CD4-positive, alpha-beta T cell (primary cell): Measurements from ENCODE around the gene UQCR11. TPM values are rescaled to one million over a fixed set of nuclear protein-coding genes. Genes with fewer than 3 reads are reported as not detected.

Experiments
- ATAC-seq: fragments of 200-7000 bp; cut with Tn5 transposase; one replicate; pipeline ENCODE4 v1.10.0; 2022; ENCODE audit warnings: mild to moderate bottlenecking; ENCODE audit not compliant: poor library complexity
- CTCF ChIA-PET: fragments of 350-600 bp; sonication (Branson Sonifier 250); formaldehyde crosslinking; loops from one replicate; lab custom pipeline; 2021; ENCODE audit warnings: antibody characterized with exemption, inconsistent platforms; lab: Charles Lee
- POLR2A ChIA-PET: fragments of 350-600 bp; sonication (Branson Sonifier 250); formaldehyde crosslinking; loops from one replicate; lab custom pipeline; 2021; ENCODE audit warnings: antibody characterized with exemption, inconsistent platforms; lab: Charles Lee
- DNase-seq, 14 experiments: peaks; one replicate each; pipeline ENCODE4 v3.0.0-alpha.2; 2013 to 2020; ENCODE audit warnings: mixed read lengths in 2 of 14
- H3K27ac ChIP-seq, 2 donors: one replicate each; pipeline versions ENCODE4 v1.5.1 to v1.7.0; 2013; ENCODE audit warnings: low read length in 2 of 2, low read depth in 1 of 2, mild to moderate bottlenecking in 1 of 2
- H3K27me3 ChIP-seq, 2 experiments: 1 replicate in 1 of 2; 2 replicates in 1 of 2; pipeline versions ENCODE4 v1.6.1 to v1.7.0; 2013; ENCODE audit warnings: low read length in 2 of 2, control low read depth in 1 of 2, mild to moderate bottlenecking in 1 of 2, moderate library complexity in 1 of 2; ENCODE audit not compliant: insufficient read depth in 2 of 2, control insufficient read depth in 1 of 2
- H3K36me3 ChIP-seq: one replicate; pipeline ENCODE4 v1.6.1; 2013; ENCODE audit warnings: low read length, control low read depth; ENCODE audit not compliant: insufficient read depth
- H3K4me1 ChIP-seq: one replicate; pipeline ENCODE4 v1.6.1; 2013; ENCODE audit warnings: low read length, control low read depth; ENCODE audit not compliant: insufficient read depth
- H3K4me3 ChIP-seq: one replicate; pipeline ENCODE4 v1.5.1; 2013; ENCODE audit warnings: mild to moderate bottlenecking, low read length, moderate library complexity
- H3K9me3 ChIP-seq, 2 experiments: 1 replicate in 1 of 2; 2 replicates in 1 of 2; pipeline versions ENCODE4 v1.6.1 to v1.7.0; 2013; ENCODE audit warnings: low read length in 2 of 2, mild to moderate bottlenecking in 2 of 2, control low read depth in 1 of 2, moderate library complexity in 1 of 2; ENCODE audit not compliant: control insufficient read depth in 1 of 2, insufficient read depth in 1 of 2
- H3K27ac Mint-ChIP-seq: one replicate; pipeline ENCODE4 v1.8.0; 2020; ENCODE audit warnings: mixed read lengths
- H3K27me3 Mint-ChIP-seq: one replicate; pipeline ENCODE4 v1.8.0; 2021; ENCODE audit warnings: mixed read lengths
- H3K36me3 Mint-ChIP-seq: one replicate; pipeline ENCODE4 v1.8.0; 2021; ENCODE audit warnings: low read depth, mixed read lengths
- H3K4me1 Mint-ChIP-seq: one replicate; pipeline ENCODE4 v1.8.0; 2021; ENCODE audit warnings: low read depth, mixed read lengths
- H3K4me3 Mint-ChIP-seq: one replicate; pipeline ENCODE4 v1.8.0; 2020; ENCODE audit warnings: mild to moderate bottlenecking, mixed read lengths
- H3K9me3 Mint-ChIP-seq: one replicate; pipeline ENCODE4 v1.8.0; 2020; ENCODE audit warnings: mixed read lengths
- CTCF ChIP-seq: fragments of 200-600 bp; IDR thresholded peaks from one replicate; pipeline ENCODE4 v1.8.0; 2022; ENCODE audit warnings: antibody characterized with exemption, mild to moderate bottlenecking
- intact Hi-C, 2 experiments: fragments of 100-400 bp; cut with DNase I in 1 of 2; cut with micrococcal nuclease in 1 of 2; formaldehyde crosslinking; loops; one replicate each; pipeline versions ENCODE4 v1.15.1 to v1.9.0; 2023 to 2025; cut with DNase I, micrococcal nuclease
- total RNA-seq, 174 experiments: library from RNA in 2 of 174; stranded (reverse) in 2 of 174; gene quantifications; one replicate each; pipeline ENCODE4 v1.2.3 and lab custom pipeline; 2021 to 2026

UQCR11 gene
- total RNA-seq, 2 experiments from 2014 or later, result 88.9 to 93.8 TPM

DNA sequence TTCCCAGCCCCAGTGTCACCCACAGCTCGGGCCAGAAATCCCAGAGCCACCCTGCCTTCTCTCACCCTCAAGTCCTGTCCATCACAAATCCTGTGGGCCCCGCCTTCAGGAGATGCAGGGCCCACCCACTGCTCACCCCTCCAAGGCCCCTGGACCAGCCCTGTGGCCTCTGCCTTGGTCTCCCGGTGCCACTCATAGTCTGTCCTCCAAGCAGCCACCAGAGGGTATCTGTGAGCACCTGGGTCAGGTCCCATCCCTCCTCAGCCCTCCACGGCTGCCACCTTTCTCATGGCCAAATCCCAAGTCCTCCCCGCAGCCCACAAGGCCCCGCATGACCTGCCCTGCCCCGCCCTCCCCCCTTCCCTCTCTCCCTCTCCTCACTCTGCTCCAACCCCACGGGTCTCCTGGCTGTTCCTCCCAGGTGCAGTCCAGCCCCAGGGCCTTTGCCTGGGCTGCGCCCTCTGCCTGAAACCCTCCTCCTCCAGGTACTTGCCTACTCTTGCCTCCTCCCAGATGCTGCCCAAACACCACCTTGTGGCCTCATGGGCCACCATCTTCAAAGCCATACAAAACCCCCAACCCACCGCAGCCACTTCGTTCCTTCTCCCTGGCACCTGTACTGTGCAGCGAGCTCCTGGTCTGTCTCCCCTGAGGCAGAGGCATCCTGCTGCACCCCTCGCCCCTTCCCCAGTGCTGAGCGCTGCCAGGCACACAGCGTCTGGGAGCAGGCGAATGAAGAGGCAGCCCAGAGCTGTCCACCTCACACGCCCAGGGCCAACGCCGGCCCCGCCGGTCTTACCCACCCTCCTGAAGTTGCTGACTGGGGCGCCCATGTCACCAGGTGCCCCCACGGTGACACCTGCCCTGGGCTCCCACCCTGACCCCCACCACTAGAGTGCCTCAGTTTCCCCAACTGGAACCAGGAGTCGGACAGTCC lies 13.2 kb upstream of the UQCR11 start:
- CTCF ChIA-PET, result no interaction called here

GRCh38 chr19:1616875-1617274 lies 11.6 kb upstream of the UQCR11 start:
- H3K27ac ChIP-seq, result no peak overlapping the region
- intact Hi-C loops, result no loop called here
- no peaks in the 10 kb centered on the region for H3K27me3 Mint-ChIP-seq
- POLR2A ChIA-PET, result interaction anchor here (1.0 to 1.2 kb wide), 2 partner anchors 24 to 36 kb away, joined by 3 to 4 read pairs; partner anchors contain the start of gene TCF3
- ATAC-seq (no peak), DNase-seq (peak in 1 of 14 experiments; percentile 24)
- H3K4me1 ChIP-seq, result peaks cover 17% of the 10 kb centered on the region
- H3K9me3 ChIP-seq, result no peaks in the 10 kb centered on the region
- TF ChIP-seq CTCF, result no peak
- peaks cover 44% of the 10 kb centered on the region for H3K36me3 Mint-ChIP-seq
- H3K27ac Mint-ChIP-seq, result no peak overlapping the region
- H3K9me3 Mint-ChIP-seq, result no peaks in the 10 kb centered on the region
- H3K4me3 ChIP-seq, result no peak overlapping the region
- H3K27me3 ChIP-seq, result no peaks in the 10 kb centered on the region
- CTCF ChIA-PET, result interaction anchor here (1.4 kb wide), 1 partner anchor 11 kb away, joined by 4 read pairs; no protein-coding TSS in a partner anchor
- peaks cover 58% of the 10 kb centered on the region for H3K36me3 ChIP-seq
- no peak overlapping the region for H3K4me3 Mint-ChIP-seq
- peaks cover 17% of the 10 kb centered on the region for H3K4me1 Mint-ChIP-seq

More for the DNA sequence above, 13.2 kb upstream of the UQCR11 start:
- intact Hi-C loops, result no loop called here
- no peak overlapping the region for H3K27ac Mint-ChIP-seq
- no peak for TF ChIP-seq CTCF
- POLR2A ChIA-PET, result interaction anchor here (1.2 kb wide), 1 partner anchor 34 kb away, joined by 4 read pairs; the partner anchor contains the start of gene TCF3
- ATAC-seq, result no peak
- H3K4me3 Mint-ChIP-seq, result no peak overlapping the region
- Histone ChIP-seq H3K4me3 (no peak overlapping the region), H3K9me3 (no peaks in the 10 kb centered on the region), H3K36me3 (peaks cover 48% of the 10 kb centered on the region), H3K27ac (no peak overlapping the region), H3K27me3 (no peaks in the 10 kb centered on the region), H3K4me1 (peaks cover 13% of the 10 kb centered on the region)
- peaks cover 17% of the 10 kb centered on the region for H3K4me1 Mint-ChIP-seq
- peak in 5 of 14 experiments; percentile 11 to 53 (median 38) for DNase-seq
- peaks cover 42% of the 10 kb centered on the region for H3K36me3 Mint-ChIP-seq
- H3K9me3 Mint-ChIP-seq, result no peaks in the 10 kb centered on the region
- H3K27me3 Mint-ChIP-seq, result no peaks in the 10 kb centered on the region

DNA sequence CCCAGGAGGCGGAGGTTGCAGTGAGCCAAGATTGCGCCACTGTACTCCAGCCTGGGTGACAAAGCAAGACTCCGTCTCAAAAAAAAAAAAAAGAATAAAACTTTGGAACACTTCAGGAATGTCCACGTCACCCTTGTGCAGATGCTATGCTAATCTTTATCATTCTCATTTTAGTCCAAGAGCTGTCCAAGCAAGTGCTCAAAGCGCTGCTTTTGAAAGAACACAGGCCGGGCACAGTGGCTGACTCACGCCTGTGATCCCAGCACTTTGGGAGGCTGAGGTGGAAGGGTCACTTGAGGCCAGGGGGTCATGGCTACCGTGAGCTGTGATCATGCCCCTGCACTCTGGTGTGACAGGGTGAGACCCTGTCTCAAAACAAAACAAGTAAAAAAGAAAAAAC lies 11.1 kb upstream of the UQCR11 start:
- peaks cover 17% of the 10 kb centered on the region for H3K4me1 Mint-ChIP-seq
- ChIA-PET CTCF (interaction anchor here (1.4 kb wide), 1 partner anchor 11 kb away, joined by 4 read pairs; no protein-coding TSS in a partner anchor), POLR2A (interaction anchor here (1.0 kb wide), 1 partner anchor 23 kb away, joined by 3 read pairs; no protein-coding TSS in a partner anchor)
- Histone ChIP-seq H3K27ac (no peak overlapping the region), H3K36me3 (peaks cover 55% of the 10 kb centered on the region), H3K4me3 (no peak overlapping the region), H3K9me3 (no peaks in the 10 kb centered on the region), H3K4me1 (peaks cover 17% of the 10 kb centered on the region), H3K27me3 (no peaks in the 10 kb centered on the region)
- peaks cover 47% of the 10 kb centered on the region for H3K36me3 Mint-ChIP-seq
- no peaks in the 10 kb centered on the region for H3K27me3 Mint-ChIP-seq
- DNase-seq (no peak), ATAC-seq (no peak)
- no peaks in the 10 kb centered on the region for H3K9me3 Mint-ChIP-seq
- no peak overlapping the region for H3K4me3 Mint-ChIP-seq
- H3K27ac Mint-ChIP-seq, result no peak overlapping the region
- TF ChIP-seq CTCF, result no peak
- intact Hi-C loops, result no loop called here
